GM21367 (cell line): ENCODE data around the gene RPL4.
"Not testable (repeated sequence)": the region's sequence is repeated elsewhere in the genome, so short reads cannot be mapped to it uniquely, and the experiment has no call there.

Source experiments
- ATAC-seq: cut with Tn5 transposase; IDR thresholded peaks from one replicate; pipeline ENCODE4 v1.9.1; 2021; ENCODE audit not compliant: unreplicated experiment

The RPL4 gene

GRCh38 chr15:66504563-66505429 lies at the start of gene RPL4, which contains the start of gene ZWILCH:
RPL4 (minus strand) TSS chr15:66504855; CDS start chr15:66504790, 65 bp downstream.
ZWILCH (plus strand) TSS chr15:66505326; CDS start chr15:66505339, 13 bp downstream.
- ATAC-seq, result peak; percentile 71

- no peak for ATAC-seq
Measured at GRCh38 chr15:66545255-66545654, 40.6 kb upstream of the RPL4 start.

GRCh38 chr15:66542896-66543295 lies 38.2 kb upstream of the RPL4 start:
- no peak for ATAC-seq

GRCh38 chr15:66535056-66535455 lies 30.4 kb upstream of the RPL4 start:
- no peak for ATAC-seq

- no peak for ATAC-seq
Measured at GRCh38 chr15:66524838-66525237, 20.2 kb upstream of the RPL4 start.

DNA sequence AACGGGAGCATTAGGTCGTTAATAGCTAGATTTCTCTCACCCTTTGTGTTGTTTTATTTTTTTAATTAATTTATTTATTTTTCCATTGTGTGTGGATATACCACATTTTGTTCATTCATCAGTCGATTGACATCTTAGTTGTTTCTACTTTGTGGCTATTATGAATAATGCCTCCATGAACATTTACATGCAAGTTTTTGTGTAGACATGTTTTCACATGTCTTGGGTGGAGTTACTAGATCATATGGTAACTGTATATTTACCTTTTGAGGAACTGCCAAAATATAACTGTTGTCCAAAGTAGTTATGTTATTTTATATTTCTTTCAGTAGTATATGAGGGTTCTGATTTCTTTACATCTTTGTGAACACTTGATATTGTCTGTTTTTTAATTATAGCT lies 19.3 kb upstream of the RPL4 start:
- no peak for ATAC-seq

DNA sequence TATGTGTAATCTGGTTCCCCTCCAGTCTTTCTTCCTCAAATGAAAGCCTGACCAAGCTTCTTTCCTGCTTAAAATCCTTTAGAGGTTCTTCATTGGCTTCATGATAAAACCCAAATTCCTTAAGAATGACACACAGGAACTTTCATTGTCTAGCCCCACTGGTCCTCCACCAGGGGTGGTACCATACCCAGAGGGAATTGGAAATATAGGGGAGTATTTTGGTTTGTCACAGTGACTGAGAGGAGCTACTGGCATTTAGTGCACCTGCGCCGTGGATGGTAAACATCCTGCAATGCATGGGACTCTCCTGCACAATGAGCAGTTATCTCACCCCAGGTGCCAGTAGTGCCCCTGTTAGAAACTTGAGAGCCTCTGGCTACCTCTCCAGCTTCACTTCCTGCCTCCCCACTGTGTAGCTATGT lies 11.3 kb upstream of the RPL4 start:
- no peak for ATAC-seq

DNA sequence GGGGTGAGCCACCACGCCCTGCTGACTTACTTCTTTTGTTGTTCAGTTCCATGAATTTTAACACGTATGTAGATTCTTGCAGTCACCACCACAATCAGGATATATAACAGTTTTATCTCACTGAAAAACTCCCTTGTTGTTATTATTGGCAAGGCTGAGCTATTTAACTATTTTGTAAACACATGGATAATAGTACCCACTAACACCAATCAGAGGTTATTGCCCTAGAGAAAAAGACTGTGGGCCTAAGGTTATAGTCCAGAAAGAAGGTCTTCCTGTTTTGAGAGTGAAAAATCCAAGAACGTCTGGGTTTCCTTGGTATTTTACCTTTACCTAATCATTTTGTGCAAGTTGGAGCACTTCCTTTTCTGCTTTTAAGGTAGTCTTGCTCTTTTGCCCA lies 9.9 kb upstream of the RPL4 start:
- ATAC-seq, result no peak

DNA sequence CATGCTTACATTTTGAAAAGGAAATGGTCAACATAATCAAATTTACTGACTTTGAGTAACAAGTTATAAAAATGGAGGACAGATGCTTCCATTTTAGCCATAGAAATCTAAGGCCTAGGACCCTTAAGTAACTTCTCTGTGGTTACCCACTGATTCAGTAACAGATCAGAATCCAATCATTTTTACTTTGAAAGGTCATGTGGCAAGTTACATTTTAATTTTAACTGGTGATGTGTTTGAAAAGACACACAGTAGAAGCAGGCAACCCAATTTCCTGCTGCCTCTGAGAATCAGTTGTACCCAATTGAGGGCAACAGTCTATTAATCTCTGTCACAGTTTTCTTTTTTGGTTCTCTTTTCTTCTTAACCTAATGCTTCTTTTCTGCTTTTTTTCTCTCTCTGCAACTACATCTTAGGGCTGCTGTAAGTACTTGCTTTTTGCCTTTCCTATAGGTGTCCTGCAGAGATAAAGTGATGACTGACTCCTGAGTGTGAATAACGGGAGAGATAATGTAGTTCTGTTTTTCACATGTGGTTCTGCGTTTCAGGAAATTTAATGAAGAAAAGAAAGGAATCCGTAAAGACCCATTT lies 3.7 kb upstream of the RPL4 start:
- no peak for ATAC-seq

GRCh38 chr15:66505818-66506217 lies 1.2 kb upstream of the RPL4 start:
- no peak for ATAC-seq

- peak; percentile 19 for ATAC-seq
Measured at GRCh38 chr15:66505430-66505811, 766 bp upstream of the RPL4 start.

DNA sequence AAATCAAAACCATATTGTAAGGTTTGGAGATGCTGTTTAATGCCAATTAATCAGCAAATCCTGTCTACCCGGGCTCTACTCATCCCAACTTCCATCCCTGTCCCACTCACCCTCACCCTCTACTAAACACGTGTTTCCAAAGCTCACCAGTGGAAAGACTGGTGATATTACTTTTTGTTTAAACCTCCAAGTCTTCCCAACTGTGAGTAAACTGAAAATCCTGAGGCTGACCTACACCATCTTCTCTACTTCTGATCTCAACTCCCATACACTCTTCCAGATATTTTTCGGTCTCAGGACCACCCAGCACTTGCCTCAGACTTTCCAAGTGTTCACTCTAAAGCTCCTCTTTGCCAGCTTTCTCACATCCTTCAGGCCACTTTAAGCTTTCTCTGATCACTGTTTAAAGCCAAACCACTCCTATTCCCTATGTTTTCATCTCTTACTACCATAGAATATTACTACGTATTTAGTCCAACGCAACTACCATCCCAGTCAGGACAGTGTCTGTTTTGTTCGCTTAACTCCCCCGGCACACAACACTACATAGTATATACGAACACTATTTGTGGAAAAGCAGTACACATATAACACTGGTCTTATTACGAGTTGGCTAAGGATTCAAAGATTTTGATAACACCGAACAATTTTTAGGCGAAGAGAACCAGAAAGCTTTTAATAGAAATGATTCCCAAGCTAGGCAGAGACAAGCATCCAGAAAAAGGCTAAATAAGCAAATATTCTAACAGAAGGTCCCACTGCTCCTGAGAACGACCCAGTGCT lies 684 bp downstream of the RPL4 start:
- ATAC-seq, result no peak

GRCh38 chr15:66503041-66503648 lies 1.5 kb downstream of the RPL4 start:
- not testable (repeated sequence) for ATAC-seq

- no peak for ATAC-seq
Measured at GRCh38 chr15:66502491-66502890, 2.2 kb downstream of the RPL4 start.

GRCh38 chr15:66500346-66500745 lies 4.3 kb downstream of the RPL4 start:
- ATAC-seq, result not testable (repeated sequence)

DNA sequence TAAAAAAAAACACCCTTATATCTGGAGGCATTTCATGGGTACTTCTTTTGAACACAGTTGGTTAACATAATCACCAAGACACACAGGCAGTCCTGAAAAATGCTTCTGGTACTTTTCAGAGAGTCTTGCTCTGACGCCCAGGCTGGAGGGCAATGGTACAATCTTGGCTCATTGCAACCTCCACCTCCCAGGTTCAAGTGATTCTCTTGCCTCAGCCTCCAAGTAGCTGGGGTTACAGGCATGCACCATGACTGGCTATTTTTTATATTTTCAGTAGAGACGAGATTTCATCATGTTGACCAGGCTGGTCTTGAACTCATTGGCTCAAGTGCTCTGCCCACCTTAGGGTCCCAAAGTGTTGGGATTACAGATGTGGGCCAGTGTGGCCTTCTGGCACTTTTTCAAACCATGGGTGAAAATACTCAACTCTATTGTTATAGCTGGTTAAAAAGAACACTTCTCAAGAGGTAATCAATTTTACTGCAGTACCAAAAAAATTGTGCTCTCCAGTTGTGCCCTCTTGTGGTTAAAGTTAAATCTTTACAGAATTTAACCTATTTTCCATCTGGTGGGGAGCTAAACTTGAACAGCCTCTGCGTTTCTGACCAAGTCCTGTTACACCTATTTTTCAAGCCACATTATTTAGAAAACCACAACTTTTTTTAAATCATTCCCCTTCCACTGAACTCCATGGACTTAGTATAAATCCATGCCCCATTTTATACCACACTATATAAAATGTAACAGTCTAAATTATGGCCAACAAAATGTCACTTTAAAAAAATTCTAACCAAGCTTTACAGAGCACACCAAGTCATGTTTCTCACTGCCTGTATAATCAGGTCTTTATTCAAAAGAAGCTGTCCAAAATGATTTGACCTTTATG lies 5.9 kb downstream of the RPL4 start:
- no peak for ATAC-seq

DNA sequence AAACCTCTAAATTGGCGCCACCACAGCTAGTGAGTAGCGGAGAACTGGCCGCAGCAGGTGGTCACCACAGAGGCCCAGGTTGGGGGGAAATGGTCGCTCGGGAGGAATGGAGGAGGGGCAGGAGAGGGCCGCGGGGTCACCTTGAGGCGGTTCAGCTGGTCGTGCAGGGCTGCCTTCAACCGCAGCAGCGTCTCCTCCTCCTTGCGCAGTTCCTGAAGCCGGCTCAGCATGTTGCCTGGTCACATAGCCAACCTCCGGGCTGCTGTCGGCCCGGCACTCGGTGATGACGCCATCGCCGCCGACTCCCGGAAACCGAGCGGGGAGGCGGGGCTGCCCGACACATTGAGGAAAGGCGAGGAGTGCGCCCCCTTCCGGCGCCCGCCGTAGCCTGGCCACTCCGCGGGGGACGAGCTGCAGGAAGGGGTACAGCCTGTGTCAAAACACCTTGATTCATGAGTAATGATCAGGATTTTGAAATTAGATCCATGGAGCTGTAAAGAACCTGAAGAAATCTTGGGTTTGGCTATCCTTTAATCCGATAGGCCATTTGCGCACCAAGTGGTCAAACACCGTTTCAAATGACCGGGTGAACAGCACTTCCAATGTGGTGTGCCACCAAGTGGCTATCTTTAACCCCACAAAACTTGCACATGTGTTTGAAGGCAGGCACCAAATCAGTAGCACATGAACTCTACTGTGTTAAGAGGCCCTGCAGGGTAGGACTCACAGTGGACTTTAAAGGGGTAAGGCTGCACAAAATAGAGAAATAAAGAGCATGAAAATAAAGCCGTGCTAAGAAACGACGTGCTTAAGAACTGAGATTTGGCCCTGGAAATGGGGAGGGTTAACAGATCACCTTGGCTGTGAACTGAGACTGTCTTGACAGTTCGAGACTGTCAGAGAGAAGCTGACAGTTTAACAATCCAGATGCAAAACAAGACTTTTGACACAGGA lies 6.9 kb downstream of the RPL4 start, which contains the start of gene SNAPC5:
TSS of gene SNAPC5 (minus strand) at position 261 of the 954 bp plus-strand sequence. CDS start at position 230, 31 bp downstream.
- peak; percentile 86 for ATAC-seq

DNA sequence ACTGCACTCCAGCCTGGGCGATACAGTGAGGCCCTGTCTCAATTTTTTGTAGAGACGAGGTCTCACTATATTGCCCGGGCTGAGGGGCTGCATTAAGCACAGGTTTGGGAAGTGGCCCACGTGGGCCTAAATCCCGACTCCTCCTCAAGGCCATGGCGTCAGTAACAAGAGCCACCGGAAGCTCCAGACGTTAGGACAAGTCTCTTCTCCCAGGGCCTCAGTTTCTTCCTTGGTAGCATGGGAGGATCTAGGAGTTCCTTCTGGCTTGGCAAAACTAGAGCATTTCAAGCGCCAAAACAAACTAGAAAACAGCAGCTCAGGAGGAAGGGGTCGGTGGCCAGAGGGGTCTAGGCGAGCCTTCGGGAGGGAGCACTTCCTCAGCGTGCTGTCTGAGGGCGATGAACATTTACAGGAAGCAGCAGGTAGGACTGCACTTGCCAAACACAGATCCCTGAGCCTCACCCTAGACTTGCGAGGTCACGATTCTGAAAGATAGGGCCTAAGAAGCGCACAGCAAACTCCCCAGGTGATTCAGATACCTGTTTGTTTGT lies 7.6 kb downstream of the RPL4 start:
- no peak for ATAC-seq

- ATAC-seq, result no peak
Measured at GRCh38 chr15:66494262-66494661, 10.4 kb downstream of the RPL4 start.
